GM19455 (cell line): Measurements from ENCODE around the gene GPNMB.
A peak's percentile ranks its signal among the peaks of the same experiment; 100 is the strongest.

ENCODE experiments used
- ATAC-seq: cut with Tn5 transposase; IDR thresholded peaks from one replicate; pipeline ENCODE4 v1.9.1; 2021; ENCODE audit not compliant: unreplicated experiment

Gene GPNMB

DNA sequence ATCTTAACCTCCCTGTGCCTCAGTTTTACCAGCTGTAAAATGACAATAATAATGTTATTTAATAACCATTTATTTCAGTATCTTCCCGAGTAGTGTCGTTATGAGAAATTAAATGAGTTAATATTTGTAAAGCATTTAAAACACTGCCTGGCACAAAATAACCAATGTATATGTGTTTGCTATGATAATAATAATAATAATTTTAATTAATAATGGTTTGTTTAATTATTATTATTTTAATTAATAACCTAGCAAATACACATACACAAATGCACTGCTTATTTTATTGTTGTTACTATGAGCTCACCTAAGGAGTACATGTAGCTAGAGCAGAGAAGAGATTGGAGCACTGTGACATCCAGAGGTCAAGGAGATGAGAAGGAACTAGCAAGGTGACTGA is 18.2 kb upstream of the GPNMB start:
- no peak for ATAC-seq

- ATAC-seq, result no peak
These were observed 15.9 kb upstream of the GPNMB start for GRCh38 chr7:23230641-23231101.

- no peak for ATAC-seq
These were observed 13.6 kb upstream of the GPNMB start for GRCh38 chr7:23232966-23233365.

DNA sequence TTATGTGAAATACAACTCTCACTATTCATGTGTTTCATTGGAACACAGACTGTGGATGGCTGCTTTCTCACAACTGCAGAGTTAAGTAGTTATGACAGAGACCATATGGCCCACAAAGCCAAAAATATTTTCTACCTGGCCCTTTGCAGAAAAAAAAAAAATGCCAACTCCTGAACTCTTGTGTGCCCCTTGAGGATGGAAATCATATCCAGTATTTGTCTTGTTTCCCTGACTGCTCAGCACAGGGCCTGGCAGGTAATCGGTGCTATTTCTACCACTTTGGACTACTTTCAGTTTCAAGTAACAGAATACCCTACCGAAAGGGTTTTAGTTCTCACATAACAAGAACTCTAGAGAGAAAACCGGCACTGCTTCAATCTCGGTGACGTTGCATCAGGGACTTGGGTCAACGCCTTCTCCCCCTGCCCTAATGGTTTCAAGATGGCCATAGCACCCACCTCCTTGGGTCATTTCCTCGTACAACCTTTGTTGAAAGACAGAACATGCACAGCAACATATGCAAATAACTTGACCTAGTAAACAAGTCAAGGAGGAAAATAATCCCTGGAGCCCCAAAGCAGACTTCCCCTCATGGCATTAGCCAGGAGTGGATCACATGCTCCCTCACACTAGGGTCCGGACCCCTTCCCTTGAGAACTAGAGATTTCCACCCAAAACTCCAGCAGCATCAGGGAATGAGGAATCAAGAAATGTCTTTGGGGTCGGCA is 11.8 kb upstream of the GPNMB start:
- peak; percentile 97 for ATAC-seq

- ATAC-seq, result no peak
These were observed 10.8 kb upstream of the GPNMB start for GRCh38 chr7:23235813-23236221.

GRCh38 chr7:23237000-23237399 is 9.6 kb upstream of the GPNMB start:
- ATAC-seq, result no peak

- no peak for ATAC-seq
These were observed 7.5 kb upstream of the GPNMB start for GRCh38 chr7:23238983-23239652.

DNA sequence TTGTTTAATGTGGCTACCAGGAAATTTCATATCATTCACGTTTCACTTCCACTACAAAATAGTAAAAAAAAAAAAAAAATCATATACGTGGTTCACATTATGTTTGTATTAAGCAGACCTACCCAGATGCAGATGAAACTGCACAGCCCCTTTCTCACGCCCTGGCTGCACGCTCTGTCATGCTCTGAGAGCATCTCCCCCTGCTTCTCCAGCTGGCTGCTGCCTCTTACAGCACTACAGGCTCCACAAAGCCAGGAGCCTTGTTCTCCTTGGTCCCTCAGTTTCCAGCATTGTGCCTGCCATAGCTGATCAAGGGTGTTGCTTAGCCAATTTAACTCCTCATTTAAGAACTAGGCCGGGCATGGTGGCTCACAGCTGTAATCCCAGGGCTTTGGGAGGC is 6.9 kb upstream of the GPNMB start:
- no peak for ATAC-seq

GRCh38 chr7:23242321-23242720 is 4.3 kb upstream of the GPNMB start:
- no peak for ATAC-seq

GRCh38 chr7:23242935-23243334 is 3.6 kb upstream of the GPNMB start:
- ATAC-seq, result no peak

- ATAC-seq, result no peak
These were observed 549 bp downstream of the GPNMB start for GRCh38 chr7:23247046-23247602.

GRCh38 chr7:23247603-23248335 is 1.2 kb downstream of the GPNMB start:
- no peak for ATAC-seq

- no peak for ATAC-seq
These were observed 2.9 kb downstream of the GPNMB start for GRCh38 chr7:23249486-23249885.

DNA sequence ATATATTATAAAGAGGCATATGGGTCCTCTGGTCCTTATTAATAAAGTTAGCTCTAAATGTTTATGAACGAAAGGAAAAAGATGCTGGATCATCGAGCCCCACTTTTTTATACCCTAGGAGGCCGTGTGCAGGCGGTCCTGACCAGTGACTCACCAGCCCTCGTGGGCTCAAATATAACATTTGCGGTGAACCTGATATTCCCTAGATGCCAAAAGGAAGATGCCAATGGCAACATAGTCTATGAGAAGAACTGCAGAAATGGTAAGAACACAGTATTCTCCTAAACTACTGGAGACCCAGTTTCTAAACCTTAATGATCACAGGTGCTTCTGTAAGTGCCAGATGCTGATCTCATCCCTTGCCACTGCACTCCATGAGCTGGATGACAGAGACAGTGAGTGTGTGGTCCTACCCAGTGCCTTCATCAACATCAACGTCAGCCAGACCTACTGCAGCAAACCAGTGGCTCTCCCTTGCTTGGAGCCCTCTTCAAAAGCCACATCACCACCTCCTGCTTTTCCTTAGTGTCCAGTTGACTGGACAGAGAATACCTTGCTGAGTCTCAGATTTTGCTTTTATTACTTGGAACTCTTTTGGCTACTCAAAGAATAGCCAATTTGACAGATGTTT is 7.6 kb downstream of the GPNMB start:
- no peak for ATAC-seq

GRCh38 chr7:23256731-23257130 is 10.2 kb downstream of the GPNMB start:
- ATAC-seq, result no peak

DNA sequence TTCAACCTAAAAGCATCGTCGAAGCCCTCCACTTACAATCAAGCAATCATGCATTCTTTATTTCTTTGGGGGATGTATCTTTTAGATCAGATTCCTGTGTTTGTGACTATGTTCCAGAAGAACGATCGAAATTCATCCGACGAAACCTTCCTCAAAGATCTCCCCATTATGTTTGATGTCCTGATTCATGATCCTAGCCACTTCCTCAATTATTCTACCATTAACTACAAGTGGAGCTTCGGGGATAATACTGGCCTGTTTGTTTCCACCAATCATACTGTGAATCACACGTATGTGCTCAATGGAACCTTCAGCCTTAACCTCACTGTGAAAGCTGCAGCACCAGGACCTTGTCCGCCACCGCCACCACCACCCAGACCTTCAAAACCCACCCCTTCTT is 13.8 kb downstream of the GPNMB start:
- ATAC-seq, result no peak

DNA sequence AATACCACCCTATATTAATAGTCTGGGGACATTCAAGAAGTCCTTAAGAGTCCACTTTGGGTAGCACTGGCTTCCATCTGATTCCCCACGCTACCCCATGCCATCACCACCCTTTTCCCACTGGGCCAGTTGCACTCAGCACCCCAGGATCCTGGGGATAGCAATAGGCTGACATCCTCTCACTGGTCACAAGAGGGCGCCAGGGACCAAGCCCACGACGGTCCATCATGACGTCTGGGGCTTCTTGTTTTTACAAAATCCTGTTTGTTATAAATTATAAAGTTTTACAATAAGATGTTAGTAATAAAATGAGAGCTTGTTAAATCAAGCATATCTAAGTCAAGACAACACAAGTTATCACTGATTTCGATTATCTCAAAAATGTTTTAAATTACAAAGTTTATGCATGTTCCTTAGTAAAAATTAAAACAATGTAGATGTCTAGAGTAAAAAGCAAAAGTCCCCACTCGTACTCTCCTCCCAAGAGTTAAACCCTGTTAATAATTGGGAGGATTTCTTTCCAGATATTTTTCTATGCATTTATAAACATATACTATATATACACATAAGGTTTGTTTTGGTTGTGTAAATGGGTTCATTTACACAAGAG is 15.4 kb downstream of the GPNMB start:
- peak; percentile 86 for ATAC-seq

- ATAC-seq, result no peak
These were observed 18.4 kb downstream of the GPNMB start for GRCh38 chr7:23264916-23265458.

DNA sequence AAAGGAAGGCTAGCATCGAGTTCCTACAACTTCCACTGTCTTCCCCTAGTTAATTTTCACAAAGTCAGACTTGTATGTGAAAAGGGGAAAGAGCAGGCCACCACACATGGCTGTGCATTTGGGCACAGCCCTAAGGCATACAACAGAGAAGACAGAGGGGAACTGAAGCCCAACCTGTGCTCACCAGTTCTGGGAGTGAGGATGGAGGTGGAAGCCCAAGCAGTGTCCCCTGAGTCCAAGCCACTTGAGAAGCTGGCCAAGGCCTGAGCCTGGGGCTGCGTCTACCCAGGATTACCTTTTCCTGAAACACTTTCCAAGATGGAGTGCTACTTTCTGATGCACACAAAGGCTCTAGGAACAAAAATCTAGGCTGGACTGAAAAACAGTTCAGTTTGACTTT is 20.3 kb downstream of the GPNMB start:
- no peak for ATAC-seq

DNA sequence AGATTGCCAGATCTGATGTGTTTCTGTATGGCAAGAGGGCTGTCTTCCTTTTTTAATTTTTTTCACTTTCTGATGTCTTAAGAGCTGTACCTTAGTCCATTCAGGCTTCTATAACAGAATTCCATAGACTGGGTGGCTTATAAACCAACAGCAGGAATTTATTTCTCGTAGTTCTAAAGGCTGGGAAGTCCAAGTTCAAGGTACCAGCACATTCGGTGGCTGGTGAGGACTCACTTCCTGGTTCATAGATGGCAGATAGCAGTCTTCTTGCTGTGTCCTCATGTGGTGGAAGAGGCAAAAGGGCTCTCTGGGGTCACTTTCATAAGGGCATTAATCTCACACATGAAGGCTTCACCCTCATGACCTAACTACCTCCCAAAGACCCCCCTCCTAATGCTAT is 20.8 kb downstream of the GPNMB start:
- ATAC-seq, result no peak
